Renal pelvis (tissue), 4 donors: ENCODE measurements around the gene MYL3. TPM values are rescaled to one million over a fixed set of nuclear protein-coding genes. Genes with fewer than 3 reads are reported as not detected.

Experiments used
- DNase-seq: peaks from one replicate; pipeline ENCODE4 v3.0.0-alpha.2; 2013
- polyA plus RNA-seq, 3 donors: library from polyadenylated mRNA; unstranded; fragments of 120-200 nt; gene quantifications; one replicate each; pipeline ENCODE4 v1.2.1, GENCODE V29; 2013; ENCODE audit not compliant: insufficient read length in 3 of 3

The MYL3 gene
- polyA plus RNA-seq, 3 donors = 25.0 to 28.2 (median 25.4) TPM

DNA sequence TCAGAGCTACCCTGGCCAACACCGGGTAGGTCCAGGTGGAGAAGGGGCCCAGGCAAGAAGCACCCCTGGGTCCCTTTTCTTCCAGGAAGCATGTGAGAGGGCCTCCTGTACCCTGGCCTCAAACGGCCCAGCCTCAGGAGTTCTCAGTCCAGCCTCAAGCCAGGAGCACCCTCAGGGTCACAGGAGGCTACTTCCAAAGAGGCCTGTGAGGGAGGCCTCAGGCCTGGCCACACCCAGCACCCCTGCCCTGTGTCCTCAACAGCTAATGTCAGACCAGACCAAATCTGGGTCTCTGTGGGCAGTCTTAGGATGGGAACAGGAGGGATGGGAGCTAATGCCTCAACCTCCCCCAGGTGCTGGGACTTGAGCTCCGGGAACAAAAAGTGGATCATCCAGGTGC, 37.8 kb upstream of the MYL3 start:
- DNase-seq = no peak

DNA sequence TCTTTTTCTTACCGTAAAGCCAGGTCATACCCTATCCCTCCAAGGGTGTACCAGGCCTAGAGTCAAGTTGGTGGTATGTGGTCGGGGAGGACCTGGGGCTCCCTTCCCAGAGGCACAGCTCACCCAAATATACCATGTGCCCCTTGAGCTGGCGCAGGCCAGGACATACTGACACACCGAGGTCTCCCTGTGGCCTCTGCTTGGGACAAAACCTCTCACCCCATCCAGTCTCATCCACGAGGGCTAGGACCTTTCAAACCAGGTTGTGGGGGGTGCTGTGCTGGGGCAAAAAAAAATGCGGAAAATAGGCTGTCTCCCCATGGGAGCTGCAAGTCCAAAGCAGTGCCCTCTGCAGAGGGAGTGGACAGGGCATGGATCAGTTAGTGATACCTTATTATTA, 37.1 kb upstream of the MYL3 start:
- no peak for DNase-seq

DNA sequence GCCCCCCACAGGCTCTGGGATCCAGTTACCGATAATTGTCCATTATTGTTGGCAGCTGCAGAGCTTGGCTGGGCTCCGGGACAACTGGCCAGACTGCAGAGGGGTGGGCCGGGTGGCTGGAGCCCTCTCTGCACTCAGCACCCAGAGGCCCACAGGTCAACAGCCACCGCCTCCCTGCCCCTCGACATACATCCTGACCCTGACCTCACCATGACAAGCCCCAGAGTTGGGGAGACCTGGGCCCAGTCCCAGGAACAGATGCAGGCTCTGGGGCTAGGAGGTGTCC, 36.7 kb upstream of the MYL3 start:
- DNase-seq = no peak

DNA sequence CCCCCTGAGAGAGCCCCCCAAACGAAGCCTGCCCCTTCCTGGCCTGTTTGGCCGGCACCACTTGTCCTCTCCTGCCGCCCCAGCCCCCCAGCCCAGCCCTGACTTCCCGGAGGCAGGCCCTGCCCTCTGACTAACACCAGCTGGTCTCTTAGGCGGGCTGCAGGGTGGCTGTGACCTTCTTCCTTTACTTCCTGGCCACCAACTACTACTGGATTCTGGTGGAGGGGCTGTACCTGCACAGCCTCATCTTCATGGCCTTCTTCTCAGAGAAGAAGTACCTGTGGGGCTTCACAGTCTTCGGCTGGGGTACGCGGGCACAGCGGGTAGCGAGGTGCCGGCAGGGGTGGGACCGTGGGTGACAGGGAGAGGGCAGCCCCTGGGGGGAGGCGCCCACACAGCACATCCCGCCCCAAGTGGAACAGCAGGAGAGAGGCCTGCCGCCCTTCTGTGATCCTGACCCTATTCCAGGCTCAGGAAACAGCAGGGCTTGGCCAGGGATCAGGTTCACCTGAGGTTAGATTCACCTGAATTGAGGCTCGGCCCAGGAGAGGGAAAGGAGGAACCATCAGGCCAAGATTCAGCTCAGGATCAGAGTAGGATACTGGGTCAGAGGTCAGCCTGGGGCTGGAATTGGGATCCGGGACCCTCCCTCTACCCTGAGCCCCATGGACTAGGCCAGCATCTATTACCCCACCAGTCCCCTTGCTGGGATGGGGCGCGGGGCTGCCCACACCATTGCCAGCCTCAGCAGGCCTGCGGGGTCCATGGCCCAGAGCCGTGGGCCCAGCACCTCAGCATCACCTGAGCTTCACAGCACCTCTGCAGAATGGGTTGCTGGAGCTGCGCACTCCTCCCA, 36.1 kb upstream of the MYL3 start:
- DNase-seq = no peak

DNA sequence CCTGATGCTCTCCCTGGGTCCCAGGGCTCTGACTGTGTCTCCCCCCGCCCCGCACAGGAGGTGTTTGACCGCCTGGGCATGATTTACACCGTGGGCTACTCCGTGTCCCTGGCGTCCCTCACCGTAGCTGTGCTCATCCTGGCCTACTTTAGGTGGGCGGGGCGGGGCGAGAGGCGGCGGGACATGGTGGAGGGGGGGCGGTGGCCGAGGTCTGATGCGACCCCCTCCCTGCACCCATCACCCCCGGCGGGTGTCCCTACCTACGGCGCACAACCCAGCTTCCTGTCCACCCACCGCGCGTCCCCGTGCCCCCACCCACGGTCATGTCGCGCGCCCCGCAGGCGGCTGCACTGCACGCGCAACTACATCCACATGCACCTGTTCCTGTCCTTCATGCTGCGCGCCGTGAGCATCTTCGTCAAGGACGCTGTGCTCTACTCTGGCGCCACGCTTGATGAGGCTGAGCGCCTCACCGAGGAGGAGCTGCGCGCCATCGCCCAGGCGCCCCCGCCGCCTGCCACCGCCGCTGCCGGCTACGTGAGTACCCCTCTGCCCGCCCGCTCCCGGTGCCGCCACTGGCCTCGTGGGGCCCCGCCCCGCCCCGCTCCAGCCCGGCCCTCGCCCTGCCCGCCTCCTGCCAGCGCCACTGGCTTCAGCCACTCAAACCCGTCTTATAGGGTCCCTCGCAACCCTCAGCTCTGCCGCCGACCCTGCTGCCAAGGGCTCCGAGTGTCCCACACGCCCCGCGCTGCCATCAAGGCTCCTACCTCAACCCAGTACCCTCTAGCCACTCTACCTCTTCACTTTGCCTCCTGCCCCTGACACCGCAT, 35.3 kb upstream of the MYL3 start:
- no peak for DNase-seq

DNA sequence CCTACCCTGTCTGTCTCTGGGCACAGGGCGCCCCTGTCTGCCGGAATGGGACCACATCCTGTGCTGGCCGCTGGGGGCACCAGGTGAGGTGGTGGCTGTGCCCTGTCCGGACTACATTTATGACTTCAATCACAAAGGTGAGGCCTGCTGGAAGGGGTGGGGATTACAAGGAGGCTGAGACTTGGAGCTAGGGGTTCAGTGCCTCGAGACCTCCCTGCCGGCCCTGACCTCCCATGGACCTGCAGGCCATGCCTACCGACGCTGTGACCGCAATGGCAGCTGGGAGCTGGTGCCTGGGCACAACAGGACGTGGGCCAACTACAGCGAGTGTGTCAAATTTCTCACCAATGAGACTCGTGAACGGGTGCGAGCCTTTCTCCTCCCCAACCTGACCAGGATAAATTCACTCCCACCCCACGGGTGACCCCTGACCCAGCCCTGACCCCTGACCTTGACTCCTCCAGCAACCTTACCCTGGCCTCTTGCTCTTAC, 34.6 kb upstream of the MYL3 start:
- DNase-seq = no peak

DNA sequence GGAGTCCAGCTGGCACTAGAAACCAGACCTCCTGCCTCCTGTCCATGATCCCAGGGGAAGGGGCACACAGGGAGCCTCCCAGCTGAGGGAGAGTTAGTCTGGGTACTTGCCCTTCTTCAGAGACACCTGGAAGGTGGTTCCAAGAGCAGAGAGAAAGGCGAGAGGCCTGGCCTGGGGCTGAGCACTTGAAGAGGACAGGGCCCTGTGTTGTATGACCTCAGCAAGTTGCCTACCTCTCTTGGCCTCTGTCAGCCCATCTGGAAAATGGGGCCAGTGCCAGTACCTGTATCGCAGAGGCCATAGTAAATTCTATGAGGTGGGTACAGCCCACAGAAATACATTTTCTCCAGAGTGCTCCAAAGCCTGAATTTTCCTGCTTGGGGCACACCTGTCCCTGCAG, 33.8 kb upstream of the MYL3 start:
- DNase-seq = no peak

DNA sequence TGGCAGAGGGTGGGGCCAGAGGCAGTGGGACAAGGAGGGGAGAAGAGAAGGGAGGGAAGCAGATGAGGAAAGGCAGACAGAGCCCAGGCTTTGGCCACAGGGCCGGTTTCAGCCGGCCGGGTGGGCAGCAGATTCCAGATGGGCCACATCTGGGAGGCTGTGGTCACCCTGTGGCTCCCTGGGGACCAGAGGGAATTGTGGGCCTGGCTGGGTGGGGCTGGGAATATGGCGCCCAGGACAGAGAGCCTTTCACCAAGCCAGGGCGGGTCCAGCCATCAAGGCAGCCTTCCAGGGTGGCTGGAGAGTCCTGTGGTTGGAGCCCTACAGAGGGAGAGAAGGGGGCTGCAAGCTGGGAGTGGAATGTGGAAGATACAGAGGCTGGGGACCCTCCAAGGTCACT, 33.1 kb upstream of the MYL3 start:
- no peak for DNase-seq

DNA sequence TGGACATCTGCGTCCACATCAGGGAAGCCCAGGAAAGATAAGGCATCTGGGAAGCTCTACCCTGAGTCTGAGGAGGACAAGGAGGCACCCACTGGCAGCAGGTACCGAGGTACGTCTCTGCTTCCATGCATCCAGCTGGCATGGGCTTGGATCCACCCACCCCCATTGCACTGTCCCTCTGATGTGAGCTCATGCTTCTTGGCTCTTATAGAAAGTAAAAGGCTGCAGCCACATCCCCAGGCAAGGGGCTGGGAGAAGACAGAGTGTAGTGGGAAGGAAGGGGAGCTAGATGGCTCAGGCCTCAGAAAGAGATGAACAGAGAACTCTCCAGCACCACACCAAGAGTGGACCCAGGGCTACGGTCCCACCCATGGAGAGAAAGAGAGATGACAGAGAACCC, 32.5 kb upstream of the MYL3 start:
- DNase-seq = no peak

DNA sequence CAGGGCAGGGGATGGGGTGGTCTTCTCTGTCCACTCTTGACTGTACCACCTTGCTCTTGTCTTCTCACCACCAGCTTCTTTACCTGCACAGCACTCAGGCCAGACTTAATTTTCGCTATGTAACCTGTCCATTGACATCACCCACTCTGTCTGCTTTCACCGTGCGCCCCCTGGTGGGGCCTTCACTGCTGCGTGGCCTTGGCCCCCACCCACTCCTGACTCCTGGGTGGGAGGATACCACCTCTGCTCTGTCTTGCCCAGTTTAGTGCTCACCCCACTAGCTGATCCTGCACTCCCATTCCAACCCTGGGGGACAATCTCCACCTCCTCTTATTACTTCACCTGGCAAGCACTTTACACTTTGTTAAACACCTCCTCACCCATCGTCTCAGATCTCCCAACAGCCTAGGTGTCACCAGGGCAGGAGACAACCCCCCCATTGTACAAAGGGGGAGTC, 32.0 kb upstream of the MYL3 start:
- peak; percentile 42 for DNase-seq

DNA sequence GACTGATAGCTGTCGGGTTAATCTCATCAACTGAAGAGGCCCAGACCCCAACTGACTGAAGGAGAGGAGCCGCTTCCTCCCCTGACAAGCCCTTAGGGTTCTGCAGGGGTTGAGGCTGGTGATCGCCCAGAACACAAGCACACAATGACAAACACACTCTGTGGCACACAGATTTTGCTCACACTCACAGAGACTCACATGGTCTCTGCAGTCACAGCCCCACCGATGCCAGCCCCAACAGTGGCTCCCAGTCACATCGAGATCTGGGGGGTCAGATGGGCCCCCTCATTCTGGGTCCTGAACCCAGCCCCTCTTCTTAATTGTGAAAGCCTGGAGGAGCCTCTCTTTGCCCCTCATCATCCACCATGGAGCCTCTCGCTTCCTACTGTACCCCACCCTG, 31.0 kb upstream of the MYL3 start:
- DNase-seq = no peak

DNA sequence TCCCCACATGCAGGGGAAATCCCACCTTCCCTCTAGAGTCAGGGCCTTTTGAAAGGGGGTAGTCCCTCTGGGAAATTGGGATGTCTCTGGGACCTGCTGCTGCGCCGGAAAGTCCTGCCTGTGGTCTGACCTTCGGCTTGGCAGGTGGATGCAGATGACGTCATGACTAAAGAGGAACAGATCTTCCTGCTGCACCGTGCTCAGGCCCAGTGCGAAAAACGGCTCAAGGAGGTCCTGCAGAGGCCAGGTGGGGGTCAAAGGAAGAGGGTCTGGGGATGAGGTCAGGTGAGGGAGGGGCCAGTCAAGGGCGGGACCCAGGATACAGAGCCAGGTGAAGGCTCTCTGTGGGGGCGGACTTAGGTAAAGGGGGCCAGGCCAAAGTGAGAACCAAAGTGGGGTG, 30.5 kb upstream of the MYL3 start:
- DNase-seq = no peak

DNA sequence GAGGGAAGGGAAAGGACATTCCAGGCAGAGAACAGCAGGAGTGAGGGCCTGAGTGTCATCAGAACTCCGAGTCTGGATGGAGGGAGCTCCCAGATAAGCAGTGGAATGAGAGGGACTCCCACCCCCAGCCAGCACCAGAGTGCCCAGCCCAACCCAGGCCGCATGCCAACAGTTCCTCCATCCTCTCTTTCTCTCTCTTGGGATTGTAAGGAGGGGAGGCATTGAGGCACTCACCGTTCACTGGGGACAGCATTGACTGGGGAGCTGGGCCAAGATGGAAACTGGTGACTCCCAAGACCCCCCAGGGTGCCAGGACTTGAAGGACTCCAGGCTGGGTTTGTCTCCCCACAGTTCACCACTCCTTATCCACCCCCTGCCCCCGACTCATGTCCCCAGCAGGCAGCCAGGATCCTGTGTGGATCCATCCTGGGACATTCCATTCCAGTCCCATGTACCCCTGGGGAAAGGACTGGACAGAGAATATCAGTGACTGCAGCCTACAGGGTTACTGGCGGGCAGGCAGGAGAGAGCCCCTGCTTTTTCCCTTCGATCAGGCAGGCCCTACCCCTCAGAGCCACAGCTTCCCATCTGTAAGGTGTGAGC, 30.0 kb upstream of the MYL3 start:
- no peak for DNase-seq

DNA sequence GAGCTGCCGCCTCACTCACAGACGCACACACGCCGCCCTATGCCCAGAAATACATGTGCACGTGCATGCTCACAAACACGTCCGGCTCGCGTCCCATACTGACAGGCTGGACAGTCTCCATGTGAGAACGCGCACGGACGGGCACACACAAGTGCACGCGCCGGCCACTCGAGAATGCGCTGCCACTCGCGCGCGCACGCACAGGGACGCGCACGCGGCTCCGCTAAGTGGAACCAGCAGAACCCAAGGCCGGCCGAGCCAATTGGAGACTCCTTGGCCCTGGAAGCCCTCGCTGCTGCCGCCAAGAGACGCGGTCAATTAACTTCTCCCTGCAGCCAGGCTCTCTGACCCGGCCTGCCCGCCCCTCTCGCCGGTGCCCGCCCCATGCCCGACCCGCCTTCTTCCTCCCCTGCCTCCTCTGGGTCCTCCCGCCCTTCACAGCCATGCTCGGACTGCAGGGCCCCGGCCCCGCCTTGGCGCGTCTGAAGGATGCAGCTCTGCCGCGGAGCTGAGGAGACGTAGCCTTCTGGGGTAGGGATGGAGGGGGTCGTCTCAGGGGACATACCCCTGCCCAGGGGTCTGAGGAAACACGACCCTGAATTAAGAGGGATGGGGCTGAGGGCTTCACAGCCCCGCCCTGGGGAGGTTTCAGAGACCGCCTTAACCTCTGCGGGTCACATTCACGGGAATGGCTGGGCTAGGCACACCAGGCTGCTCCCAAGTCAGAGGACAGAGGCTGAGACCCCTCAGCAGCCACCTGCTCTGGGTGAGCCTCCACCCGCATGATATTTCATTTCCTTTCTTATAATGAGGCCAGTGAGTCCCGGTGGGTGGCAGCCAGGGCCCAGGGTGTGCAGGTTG, 29.3 kb upstream of the MYL3 start:
- DNase-seq = peak; percentile 75

DNA sequence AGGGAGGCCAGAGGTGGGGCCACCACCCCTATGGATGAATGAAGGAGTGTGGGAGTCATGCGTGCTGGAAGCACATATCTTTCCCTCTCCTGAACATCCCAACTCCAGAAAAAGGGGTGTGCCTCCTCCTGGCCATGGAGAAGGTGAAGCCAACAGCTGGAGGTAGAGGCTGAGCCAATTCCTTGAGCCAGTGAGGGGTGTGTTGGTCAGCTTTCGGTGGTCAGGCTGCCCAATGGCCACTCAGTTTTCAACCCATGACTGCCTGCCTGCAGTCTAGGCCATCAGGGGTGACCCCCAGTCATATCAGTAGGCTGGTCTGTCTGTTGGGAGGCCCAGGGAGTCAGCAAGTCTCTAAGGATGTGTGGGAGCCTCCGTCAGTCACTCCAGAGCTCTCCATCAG, 27.9 kb upstream of the MYL3 start:
- DNase-seq = no peak

DNA sequence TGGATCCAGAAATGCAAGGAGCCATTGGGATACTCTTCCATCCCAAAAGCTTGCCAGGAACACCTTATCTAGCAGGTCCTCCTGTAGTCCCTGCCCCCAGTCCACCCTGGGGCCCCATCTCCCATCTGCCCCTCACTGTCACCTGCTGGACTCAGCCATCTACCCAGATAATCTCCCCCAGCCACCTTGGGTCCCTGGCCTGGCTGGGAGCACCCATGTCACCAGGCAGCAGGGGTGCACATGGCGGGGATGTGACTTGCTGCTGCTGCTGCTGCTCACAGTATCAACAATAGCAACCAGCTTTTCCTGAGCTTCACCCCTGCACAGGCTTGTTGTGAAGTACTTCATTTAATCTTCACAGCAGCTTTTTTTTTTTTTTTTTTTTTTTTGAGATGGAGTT, 26.9 kb upstream of the MYL3 start:
- DNase-seq = no peak

DNA sequence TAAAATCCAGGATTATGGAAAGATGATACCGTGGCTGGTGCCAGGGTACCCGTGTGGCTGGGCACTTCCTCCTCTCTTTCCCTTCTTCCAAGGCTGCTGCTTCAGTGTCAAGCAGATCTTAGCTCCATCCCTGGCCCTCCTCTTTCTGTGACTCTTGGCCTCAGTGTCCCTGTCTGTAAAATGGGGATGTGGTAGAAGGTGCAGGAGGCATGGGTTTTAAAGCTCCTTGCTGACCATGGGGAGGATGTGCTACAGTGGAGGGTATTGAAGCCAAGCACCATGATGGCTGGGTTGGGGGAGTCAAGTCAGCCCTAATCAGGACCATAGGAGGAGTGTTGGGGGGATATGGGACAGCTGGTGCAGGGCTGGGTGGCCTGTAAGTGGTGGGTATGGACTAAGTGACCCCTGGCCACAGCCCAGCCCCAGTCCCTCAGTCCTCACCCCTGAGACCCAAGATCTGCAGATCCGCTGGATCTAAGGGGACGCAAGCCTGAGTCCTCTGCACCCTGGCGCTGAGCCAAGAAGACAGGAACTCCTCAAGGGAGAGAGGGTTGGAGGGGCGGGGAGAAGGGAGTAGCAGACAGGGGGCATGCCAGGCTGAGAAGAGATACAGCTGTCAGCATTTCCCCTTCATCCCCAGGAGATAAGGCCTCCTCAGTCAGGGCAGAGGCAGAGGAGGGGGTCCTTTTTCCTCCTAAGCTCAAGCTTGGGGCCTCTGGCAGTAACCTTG, 26.3 kb upstream of the MYL3 start:
- peak; percentile 45 for DNase-seq

DNA sequence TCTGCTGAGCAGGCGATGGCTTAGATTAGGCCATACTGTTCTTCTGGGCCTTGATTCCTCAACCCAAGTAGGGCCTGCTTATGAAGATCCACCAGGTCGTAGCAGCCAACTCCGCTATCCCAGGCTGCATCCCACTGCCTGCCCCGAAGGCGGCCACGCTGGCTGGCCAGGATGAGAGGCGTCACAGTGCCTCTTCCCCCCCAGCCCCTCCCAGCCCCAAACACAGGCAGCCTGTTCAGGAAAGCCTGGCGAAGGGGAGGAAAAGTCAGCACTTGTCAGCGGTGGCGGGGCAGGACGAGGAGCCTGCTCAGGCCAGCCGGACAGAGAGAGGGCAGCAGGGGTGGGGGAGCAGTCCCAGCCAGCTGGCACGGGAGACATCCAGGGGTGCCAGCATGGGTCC, 25.5 kb upstream of the MYL3 start:
- no peak for DNase-seq

DNA sequence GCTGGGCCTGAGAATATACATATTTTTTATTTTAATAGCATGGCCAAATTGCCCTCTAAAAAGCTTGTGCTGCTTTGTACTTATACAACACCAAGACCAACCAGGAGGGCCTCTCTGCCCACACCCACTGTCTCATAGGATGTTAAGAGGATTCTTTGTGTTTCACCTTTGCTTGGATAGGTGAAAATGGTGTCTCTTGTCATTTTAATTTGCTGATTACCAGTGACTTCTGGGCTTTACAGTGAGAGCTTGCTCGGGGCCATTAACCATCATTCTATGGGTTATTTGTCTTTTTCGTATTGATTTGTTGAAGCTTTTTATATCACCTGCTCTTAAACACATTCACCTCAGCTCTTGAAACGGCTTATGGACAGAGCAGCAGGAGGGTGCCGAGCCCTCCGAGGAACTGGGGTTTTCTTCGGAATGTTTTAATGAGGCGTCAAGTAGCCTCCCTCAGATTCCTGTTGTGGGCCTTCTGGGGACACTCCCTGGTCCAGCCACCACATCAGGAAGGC, 24.8 kb upstream of the MYL3 start:
- no peak for DNase-seq

DNA sequence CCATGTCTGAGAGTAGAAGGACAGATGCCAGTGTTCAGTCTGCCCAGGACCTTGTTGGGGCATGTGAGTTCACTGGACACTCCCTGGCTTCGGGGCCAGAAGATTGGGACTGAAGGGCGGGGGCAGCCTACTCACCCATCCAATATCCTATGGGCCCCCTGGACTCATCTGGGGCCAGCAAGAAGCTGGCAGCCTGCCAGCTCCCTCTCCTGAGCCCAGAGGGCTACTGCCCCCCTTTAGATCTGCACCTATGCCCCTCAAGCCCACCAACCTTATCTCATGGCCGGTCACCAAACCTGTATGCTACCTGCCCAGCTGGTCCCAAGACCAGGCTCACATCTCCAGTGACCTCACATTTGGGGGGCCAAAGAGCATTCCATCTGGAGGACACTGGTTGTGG, 22.4 kb upstream of the MYL3 start:
- DNase-seq = no peak

DNA sequence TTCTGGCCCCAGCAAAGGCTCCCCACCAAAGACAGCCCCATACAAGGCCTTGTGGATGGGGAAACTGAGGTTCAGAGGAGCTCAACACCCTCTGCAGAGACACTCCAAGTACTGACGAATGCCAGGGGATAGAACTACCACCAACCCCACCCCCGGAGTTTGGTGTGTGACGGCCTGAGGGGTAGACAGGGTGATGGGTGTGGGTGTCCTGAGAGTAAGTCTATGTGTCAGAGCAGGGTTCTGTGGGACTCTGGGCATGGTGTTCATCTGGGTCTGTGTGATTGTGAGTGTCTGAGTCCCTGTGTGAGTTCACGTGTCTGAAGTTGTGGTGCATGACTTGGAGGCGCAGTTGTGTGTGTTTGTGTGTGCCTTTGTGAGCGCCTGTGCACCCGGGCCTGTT, 21.7 kb upstream of the MYL3 start:
- no peak for DNase-seq
